ENCODE results near the gene SLC39A11.
A peak's percentile ranks its signal among the peaks of the same experiment; 100 is the strongest.

Gene SLC39A11

DNA sequence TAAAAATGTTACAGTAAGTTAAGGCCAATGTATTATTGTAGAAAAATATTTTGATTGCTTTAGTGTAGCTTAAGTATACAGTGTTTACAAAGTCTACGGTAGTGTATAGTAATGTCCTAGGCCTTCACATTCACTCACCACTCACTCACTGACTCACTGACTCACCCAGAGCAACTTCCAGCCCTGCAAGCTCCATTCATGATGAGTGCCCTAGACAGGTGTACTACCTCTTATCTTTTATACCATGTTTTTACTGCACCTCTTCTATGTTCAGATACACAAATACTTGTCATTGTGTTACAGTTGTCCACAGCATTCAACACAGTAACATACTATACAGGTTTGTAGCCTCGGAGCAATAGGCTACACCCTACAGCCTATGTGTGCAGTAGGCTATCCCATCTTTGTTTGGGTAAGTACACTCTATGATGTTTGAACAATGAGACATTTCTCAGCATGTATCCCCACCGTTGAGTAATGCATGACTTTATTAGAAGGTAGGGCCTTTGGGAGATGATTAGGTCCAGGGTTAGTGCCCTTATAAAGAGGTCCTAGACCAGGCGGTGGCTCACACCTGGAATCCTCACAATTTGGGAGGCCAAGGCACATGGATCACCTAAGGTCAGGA is 117.8 kb downstream of the SLC39A11 start:
- no peak for DNase-seq

DNA sequence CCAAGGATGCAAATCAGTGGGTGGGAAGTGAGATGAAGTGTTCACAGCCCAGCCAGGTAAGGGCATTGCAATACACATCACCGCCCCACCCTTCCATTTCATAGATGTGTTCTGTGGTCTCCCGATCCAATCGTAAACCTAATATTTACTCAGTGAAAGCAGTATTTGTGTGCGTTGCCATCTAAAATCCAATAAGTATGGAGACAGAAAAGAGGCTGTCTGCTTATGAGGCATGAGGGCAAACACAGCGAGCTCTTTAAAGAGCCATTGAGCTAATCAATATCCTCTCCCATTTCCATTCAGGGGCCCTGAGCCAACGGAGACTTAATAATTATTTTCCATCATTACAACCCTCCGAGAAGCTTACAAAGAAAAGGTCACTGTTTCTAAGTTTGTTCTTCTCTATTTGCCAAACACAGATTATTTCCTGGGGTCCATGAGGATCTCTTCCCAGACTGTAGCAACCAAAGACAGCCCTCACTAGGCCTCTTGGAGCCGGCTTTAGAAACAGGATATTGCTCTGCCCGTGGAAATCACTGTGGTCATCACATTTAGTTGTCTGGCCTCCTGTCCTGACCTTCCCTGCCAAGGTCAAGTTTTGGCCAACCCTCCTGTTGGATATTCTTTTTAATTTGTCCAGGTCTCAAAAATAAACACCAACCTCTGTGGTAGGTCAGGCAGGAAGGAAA is 120.1 kb downstream of the SLC39A11 start:
- DNase-seq: peak; percentile 92

GRCh38 chr17:72971226-72971880 is 121.1 kb downstream of the SLC39A11 start:
- DNase-seq: peak in 1 of 2 experiments; percentile 27

DNA sequence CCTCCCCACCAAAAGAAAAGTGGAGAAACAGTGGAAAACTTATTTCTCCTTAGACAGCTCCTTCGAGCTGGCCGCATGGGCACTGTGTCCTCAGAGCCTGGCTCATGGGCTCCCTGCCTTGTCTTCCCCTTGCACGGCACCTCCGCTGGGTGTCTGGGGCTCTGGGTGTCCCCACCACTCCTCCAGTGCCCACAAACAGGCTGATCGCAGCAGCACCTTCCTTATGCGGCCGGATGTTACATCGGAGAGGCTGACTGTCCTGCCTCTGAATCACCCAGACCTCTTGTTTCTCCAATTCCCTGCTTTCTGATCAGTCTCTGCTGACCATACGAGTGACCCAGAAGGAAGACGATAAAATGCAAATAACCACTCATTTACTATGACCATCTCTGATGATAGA is 121.7 kb downstream of the SLC39A11 start:
- DNase-seq: no peak

DNA sequence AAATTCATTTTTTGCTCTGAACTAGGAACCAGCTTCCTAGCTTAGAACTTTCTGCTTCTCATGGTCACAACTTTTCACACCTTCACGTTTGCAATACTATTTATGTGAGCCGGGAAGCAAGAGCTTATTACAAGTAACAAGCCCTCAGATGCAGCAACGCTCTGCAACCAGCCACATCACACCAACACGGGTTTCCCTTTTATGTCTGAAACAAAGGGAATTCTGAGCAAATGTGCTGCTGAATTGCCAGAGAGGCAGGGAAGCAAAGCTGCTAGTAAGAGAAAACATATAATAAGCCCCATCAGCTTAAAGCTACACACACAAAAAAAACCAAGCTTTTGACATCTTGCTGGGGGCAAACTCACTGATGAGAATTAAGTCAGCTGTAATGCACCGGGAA is 122.2 kb downstream of the SLC39A11 start:
- no peak for DNase-seq

DNA sequence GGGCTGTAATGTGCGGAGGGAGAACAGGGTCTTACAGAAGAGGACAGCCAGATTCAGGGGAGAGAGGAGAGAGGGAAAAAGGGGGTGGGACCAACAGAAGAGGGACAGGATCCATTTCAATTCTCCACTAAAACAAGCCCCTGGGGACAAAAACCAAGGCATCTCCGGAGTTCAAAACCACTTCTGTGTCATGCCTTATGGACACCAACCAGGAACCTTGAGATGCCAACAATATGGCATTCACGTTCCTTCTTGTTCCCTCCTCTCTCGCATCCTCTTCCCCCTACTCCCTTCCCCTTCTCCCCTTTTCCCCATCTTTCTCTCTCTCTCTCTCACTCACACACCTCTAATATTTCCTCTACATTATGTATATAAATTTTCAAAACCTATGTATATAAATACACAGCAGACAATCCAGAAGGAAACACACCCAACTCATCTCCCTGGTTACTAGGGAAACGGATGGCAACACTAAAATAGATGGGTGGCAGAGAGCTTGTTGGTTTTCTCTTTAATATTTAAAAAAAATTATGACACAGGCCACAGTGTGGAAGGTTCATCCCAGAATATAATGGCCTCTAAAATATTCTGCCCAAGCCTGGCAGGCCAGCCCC is 123.1 kb downstream of the SLC39A11 start:
- no peak for DNase-seq

DNA sequence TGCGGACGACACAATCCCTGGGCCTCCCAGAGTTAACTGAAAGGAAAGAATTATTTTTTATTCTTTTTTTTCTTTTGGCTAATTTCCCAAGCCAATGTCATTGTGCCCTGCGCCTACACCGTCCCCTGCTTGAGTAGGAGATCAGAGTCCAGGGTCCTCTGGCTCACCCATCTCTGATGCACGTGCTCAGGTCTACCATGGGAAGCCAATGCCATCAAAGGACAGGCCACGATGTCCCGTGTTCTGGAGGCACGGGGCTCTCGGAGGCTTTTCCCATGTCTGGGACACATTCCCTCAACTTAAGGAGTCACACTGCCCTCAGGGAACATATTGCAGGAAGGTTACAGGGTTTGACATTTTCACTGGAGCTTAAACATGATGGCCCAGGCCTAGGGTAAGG is 123.7 kb downstream of the SLC39A11 start:
- no peak for DNase-seq

- no peak for DNase-seq
Measured at GRCh38 chr17:72967977-72968585, 124.4 kb downstream of the SLC39A11 start.

DNA sequence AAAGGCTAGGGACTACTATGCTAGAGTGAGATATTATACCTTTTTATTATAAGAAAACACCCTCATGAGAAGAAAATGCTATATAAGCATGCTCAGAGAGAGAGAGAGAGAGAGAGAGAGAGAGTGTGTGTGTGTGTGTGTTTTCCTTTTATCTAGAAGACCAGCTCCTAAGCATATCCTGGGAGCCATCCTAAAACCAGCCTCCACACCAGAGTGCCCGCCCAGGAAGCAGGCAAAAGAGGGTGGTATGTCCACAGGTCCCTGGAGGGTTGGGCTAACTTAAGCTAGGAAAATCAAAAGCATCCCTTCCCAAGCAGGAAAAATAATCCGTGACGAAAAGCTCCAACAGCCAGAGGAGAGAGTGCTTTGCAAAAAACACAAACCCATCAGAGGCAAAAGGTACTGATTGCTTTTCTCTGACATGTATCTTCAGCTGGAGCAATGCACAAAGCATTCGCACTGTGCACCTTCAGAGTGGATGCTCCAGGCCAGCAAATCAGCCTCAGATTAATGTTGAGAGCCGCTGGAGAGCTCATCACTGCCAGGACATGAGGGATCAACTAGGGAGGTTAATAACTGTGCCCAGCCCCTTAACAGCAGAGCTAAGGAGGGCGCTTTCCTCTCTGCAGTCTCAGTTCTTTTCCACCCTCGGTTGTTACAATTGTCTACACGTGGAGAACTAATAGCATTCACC is 125.1 kb downstream of the SLC39A11 start:
- DNase-seq: no peak

GRCh38 chr17:72962106-72962505 is 130.4 kb downstream of the SLC39A11 start:
- DNase-seq: no peak

DNA sequence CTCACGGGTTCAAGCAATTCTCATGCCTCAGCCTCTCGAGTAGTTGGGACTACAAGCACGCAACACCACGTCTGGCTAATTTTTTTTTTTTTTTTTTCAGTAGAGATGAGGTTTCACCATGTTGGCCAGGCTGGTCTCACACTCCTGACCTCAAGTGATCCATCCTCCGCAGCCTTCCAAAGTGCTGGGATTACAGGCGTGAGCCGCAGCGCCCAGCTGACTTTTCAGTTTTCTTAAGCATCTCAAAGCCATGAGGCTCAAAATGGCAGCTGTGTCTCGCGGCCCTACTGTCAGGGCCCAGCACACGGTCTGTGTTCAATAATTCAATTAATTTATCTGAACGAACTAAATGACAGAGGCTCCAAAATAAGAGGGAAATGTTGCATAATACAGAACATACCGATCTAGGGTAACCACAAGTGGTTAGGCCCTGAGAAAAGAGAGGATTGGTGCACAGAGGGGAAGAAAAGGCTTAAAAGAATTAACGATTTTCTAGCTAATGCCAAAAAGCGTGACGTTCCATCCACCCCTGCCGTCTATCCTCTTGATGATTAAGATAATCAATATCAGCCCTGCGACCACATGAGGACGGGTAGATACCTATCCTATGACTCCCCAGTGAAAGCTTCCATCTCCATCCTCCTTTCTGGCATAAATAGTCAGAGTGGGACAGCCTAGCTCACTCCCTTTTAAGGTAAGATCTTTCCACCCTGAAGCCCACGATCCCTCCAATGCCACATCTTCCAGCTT is 136.9 kb downstream of the SLC39A11 start:
- no peak for DNase-seq

DNA sequence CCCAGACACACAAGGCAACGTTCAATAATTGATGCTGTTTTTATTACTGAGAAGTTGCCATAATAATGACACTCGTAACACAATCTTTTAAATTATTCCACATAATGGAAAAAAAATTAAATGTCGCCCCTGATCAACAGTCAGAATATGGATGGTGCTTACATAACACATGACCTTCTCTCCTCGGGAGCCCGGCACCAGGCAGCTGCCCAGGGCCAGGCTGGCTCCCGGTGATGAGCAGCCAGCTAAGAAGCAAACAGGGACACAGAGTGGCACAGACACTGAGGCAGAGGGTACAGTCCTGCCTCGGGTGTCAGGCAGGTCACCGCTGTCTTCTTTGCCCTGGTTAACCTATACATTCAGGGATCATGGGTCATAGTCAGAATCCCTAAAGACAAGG is 137.9 kb downstream of the SLC39A11 start:
- DNase-seq: no peak

GRCh38 chr17:72953621-72954020 is 138.9 kb downstream of the SLC39A11 start:
- DNase-seq: no peak

GRCh38 chr17:72952641-72953315 is 139.7 kb downstream of the SLC39A11 start:
- DNase-seq: no peak

DNA sequence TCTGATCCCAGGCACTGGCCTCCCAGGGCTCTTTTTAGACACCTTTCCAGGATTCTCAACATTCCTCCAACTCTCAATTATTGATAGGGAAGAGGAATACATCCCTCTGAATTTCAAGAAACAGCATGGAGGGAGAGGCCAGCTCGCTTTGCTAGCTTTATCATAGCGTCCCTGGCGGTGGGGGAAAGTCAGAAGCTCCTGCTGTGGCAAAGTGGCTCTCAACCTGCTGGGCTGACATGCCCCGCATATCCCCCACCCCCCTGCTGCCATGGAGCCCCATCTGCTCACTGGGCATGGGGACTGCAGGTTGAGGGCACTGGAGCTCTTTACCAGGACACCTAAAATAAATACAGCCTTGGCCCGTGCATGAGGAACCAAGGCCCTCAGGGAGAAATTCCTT is 140.3 kb downstream of the SLC39A11 start:
- DNase-seq: no peak

- no peak for DNase-seq
Measured at GRCh38 chr17:72950242-72950931, 142.1 kb downstream of the SLC39A11 start.

DNA sequence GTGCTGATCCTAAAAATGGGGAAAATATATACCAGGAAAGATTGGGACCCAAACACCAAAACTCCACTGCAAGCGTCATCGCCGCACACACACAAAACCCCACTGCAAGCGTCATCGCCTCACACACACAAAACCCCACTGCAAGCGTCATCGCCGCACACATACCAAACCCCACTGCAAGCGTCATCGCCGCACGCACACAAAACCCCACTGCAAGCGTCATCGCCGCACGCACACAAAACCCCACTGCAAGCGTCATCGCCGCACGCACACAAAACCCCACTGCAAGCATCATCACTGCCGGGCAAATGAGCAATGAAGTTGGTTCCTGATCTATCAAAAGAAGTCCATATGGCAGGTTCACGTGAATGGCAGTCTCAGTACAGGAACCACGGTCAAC is 144.4 kb downstream of the SLC39A11 start:
- no peak for DNase-seq

- no peak for DNase-seq
Measured at GRCh38 chr17:72947475-72947874, 145.0 kb downstream of the SLC39A11 start.

GRCh38 chr17:72946696-72947095 is 145.8 kb downstream of the SLC39A11 start:
- no peak for DNase-seq

- no peak for DNase-seq
Measured at GRCh38 chr17:72946156-72946555, 146.3 kb downstream of the SLC39A11 start.

DNA sequence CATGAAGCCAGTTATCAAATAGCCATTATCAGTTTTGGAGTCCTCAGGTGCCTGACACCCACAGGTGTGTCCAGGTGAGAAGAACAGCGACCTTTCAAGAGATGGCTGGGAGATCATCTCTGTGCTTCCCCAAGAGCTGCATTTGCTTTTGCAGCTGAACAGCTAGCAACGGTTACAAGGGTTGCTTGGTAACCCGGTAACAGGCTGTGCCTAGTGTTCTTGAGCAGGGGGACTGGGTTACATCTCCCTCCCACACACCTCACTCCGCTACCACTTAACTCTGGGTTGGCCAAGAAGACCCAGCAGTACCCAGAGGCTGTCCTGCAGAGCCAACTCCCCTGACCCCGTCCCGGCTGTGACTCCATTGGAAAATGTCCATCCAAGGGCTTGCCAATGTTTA is 147.0 kb downstream of the SLC39A11 start:
- peak in 1 of 2 experiments; percentile 19 for DNase-seq

Data from NCI-H526 (cell line).